Right forelimb (tissue), 1 donor: ENCODE measurements around the gene SPRR3.

Experiments
- DNase-seq: peaks from one replicate; pipeline ENCODE4 v3.0.0-alpha.2; 2018

SPRR3 gene

DNA sequence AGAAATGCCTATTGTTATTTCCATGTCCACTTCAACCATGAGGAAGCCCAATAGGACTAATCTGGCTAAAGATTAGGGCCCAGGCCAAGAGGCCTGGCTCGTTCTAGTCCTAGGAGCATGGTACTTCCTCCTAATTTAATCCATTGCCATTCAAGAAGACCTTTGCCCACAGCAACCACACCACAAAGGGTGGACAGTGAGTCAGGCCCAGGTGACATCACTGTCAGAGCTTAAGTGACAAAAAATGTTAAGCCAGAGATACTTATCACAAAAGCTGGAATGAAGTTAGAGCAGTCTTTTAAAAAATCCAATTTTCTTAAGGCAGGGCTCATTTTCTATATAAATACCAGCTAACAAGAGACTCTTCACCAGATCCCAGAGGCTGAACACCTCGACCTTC, at the start of gene SPRR3:
Gene SPRR3, plus strand, starts transcription at position 368 of the 400 bp plus-strand sequence. CDS start 1,272 bp downstream, outside the sequence.
- no peak for DNase-seq

- no peak for DNase-seq
Observed at GRCh38 chr1:152953761-152954160, 47.8 kb upstream of the SPRR3 start.

DNA sequence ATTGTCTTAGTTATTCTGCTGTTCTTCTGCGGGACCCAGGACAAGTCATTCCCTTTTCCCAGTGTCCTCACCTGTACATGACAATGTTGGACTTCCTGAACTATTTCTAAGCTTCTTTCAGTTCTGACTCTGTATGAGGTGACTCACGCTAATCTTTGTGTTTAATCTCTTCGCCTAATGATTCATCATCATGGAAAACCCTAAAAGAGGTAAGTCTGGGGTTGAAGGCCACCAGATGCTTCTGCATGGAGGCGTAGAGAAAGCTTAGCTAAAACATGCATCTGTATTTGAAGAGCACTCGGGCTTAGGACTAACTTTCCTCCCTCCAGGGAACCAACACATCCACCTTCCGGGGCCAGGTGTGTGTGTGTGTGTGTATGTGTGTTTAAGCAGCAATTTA, 47.1 kb upstream of the SPRR3 start:
- no peak for DNase-seq

DNA sequence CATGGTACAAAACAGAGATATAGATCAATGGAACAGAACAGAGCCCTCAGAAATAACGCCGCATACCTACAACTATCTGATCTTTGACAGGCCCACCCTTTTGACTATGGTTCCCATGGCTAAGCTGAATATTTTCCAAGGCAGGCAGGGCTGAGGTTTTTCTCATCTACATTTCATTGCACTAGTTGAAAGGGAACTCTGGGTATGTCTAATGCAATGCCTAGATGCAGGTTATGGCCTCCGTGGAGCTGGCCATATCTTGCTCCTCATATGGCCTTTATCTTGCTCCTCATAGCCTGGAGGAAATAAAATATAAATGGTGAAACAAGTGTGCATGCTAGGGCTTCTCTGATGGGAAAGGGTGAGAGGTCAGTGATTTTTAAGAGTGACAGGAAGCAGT, 44.0 kb upstream of the SPRR3 start:
- no peak for DNase-seq

GRCh38 chr1:152959273-152959672, 42.3 kb upstream of the SPRR3 start:
- DNase-seq: no peak

DNA sequence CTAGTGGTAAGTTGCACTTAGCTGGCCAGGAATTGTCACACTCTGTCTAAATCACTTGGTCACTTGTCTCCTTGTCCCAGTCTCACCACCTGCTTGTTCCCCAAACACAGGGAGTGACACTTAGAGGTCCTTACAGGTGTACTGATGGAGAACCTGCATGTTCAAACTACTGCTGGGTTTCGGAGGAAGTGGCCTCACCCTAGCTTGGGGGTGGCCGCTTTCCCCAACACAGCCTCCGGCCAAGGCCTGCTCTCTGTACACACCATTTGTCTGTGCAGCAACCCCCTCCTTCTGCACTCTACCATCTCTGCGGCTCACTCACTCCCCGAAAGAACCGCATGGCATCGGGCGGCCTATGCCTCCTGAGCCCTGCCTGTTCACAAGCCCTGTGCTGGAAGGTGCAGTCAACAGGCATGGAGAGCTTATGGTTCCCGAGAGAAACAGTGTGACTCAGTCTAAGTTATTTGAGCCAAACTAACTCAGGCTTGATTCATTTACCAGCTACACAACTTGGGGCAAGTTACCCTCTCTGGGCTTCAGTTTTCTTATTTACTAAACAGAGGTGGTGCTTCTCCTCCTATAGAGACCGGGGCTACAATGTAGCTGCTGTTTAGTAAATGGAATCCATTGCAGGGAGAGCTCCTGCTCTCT, 41.6 kb upstream of the SPRR3 start:
- no peak for DNase-seq

DNA sequence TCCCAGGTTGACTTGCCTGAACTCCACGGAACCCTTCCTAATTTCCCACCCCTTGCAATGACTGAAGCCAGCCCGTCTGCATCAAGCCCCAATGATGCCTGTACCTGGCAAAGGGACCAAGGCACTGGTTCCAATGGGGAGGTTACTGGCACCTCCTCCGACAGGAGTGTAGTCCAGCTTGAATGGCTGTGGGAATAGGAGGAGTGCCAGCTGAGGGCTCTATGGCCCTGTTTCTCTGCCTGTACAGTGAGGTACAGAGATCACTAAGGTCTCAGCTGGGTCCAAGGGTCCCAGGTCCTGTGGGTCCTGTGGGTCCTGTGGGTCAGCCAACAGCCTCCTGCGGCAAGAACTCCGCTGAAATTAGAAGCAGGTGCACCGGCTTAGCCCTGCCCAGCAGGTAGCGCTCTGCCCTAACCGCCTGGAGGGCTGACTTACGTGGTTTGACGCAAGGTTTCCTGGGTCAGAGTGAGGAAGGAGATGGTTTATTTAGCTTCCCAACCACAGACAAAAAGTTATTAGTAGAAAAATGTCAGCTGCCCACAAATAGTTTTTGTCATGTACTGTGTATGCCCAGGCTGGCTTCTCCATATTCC, 41.0 kb upstream of the SPRR3 start:
- no peak for DNase-seq

- no peak for DNase-seq
Observed at GRCh38 chr1:152961226-152961891, 40.2 kb upstream of the SPRR3 start.

DNA sequence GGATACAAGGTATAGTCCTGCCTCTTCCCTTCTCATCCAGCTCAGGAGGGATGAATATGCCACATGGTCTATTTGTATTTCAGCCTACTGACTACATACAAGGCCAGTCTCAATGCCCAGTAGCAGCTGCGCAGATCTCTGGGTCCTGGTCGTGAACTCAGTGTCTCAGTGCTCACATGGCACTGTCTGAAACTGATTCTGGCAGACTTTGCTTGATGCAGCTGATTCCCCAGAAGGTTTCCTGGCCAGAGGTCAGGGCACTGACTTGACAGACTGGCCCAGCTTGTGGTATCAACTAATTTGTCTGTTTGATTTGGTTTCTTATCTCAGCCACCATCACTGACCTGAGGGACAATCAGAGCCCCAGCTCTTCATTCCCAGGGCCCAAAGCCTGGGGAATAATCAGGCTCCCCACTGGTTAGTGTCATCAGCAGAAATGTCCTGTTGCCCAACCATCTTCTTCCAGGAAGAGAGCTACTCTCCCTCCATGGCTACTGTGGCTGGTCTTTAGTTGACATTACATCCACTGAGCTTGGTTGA, 38.6 kb upstream of the SPRR3 start:
- no peak for DNase-seq

DNA sequence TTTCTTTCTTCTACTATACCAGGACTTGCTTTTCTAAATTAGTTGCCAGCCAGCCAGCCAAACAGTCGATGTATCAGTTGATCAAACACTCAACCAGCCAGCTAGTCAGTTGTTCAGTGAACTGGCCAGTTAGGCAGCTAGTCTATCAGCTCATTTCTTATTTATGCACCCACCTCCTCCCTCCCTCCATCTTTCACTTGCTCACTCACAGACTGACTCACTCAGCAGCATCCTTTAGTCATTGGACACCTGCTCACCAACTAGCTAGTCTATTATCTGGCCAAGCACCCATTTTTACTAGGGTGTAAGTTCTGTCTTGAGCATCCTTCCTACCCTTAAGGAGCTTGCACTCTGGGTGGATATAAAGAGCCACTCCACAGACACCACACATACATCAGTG, 37.0 kb upstream of the SPRR3 start:
- DNase-seq: no peak

GRCh38 chr1:152965853-152966252, 35.7 kb upstream of the SPRR3 start:
- DNase-seq: no peak

- no peak for DNase-seq
Observed at GRCh38 chr1:152967201-152967600, 34.3 kb upstream of the SPRR3 start.

GRCh38 chr1:152968248-152968647, 33.3 kb upstream of the SPRR3 start:
- DNase-seq: no peak

DNA sequence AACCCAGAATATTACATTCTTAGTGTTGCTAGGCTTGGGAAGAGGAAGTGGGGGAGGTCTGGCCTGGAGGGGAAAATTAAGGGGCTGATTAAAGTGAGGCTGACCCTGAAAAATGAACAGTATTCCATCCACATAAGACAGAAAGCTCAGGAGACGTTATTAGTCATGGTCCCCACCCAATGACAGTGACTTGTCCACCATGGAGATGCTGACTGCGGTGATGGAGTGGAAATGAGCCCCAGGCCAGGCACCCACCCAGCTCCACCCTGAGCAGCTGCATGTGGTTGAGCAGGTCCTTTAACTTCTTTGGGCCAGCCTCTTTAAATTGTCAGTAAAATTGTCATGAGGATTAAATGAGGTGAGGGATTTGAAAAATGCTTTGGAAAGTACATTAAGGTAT, 32.5 kb upstream of the SPRR3 start:
- DNase-seq: no peak

GRCh38 chr1:152970495-152970894, 31.1 kb upstream of the SPRR3 start, which contains the start of gene SPRR4:
Gene SPRR4 (plus strand): TSS chr1:152970648. CDS start chr1:152971891, 1,243 bp downstream.
- DNase-seq: no peak

DNA sequence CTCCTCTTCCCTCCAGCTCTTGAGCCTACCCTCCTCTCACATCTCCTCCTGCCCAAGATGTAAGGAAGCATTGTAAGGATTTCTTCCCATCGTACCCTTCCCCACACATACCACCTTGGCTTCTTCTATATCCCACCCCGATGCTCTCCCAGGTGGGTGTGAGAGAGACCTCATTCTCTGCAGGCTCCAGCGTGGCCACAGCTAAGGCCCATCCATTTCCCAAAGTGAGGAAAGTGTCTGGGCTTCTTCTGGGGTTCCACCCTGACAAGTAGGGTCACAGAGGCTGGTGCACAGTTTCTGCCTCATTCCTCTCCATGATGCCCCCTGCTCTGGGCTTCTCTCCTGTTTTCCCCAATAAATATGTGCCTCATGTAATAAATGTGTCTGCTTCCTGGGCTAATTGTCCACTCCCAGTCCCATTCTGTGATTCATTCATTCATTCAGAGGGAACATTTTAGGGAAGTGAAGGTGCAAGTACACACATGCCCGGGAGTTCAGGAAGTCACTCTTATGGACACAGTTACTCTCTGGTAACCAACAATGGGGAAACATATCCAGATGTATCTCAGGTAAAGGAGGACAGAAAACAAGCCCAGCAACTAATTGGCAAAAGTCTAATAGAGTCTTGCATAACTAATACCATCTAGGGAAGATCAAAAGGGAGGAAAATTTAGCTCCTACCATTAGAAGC, 29.2 kb upstream of the SPRR3 start:
- no peak for DNase-seq

DNA sequence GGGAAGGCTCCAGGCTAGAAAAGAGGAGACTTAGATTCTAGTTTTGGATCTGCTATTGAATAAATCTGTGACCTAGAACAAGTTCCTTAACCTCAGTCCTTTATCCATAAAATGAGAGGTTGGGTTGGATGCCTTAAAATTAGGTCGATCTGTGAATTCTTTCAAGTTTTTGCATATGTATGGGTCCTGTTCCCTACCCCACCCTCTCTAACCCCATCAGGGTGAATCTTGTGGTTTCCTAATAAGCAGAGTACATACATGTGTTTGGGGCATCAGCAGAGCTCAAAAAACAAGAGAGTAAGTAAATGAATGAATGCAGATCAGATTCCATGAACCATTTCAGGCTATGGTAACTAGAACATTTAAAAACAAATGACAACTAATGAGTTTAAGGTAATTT, 24.9 kb upstream of the SPRR3 start:
- DNase-seq: no peak

GRCh38 chr1:152977614-152978013, 23.9 kb upstream of the SPRR3 start:
- no peak for DNase-seq

DNA sequence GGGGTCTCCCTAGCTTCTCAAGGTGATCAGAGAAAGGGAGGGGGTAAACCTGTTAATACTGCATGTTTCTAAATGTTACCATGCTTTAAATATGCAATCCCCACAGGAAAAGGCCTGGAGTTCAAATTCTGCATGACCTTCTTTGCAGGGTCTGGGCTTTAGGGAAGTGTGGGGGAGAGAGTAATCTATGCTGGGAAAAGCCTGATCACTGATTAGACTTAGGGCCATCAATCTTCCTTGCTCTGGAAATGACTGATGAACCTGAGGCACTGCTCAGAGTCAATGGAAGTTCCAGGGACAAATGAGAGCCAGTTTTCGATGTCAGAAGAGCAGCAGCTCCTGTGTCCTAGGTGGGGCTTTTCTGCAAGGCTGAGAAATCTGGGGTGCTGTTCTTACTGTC, 20.9 kb upstream of the SPRR3 start:
- no peak for DNase-seq

- no peak for DNase-seq
Observed at GRCh38 chr1:152981146-152981871, 20.2 kb upstream of the SPRR3 start.

DNA sequence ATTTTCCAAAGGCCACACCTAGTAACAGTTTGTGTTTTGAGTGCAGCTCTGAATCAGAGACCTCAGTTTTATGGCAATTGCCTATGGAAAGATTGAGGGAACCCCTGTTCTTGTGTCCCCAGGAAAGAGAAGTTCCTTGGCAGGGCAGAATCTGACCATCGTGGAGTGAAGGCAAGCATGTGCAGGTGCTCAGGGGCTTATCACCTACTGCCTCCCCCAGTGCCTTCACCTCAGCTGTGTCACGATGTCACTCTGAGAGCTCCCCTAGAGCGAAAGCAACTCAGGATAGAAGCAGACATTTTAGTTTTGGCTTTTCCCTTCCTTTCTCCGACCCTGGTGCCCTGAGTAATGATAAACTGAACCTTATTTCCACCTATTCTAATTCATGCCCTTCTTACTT, 19.5 kb upstream of the SPRR3 start:
- DNase-seq: no peak

DNA sequence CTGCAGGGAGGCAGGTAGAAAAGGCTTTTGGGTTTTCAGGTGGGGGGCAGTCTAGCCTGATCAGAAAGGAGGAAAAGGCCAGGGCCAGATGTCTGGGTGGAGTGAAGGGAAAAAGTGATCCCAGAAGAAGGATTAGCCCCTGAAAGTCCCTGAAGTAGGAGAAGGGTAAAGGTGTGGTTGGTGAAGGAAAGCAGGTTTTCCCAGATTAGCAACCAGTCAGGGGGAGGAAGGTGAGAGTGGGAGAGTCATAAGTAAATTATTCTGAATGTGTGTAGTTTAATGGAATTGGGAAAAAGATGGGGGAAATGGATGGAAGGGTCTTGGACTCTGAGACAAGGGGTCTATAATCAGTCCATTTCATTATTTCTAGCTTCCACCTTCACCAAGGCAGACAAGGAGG, 18.3 kb upstream of the SPRR3 start:
- no peak for DNase-seq

- no peak for DNase-seq
Observed at GRCh38 chr1:152983743-152984142, 17.8 kb upstream of the SPRR3 start, which contains the start of gene SPRR1A. Gene SPRR1A (plus strand): TSS chr1:152984081. CDS start chr1:152985231, 1,150 bp downstream.
